ENCODE measurements around the gene CTTN. TPM values are rescaled to one million over a fixed set of nuclear protein-coding genes. Genes with fewer than 3 reads are reported as not detected.

The CTTN gene
- total and polyA plus RNA-seq, 2 of the 8 experiments (the other 6 are each of a cell fraction or from before 2014, with no cell fraction given), result 84.6 to 216 TPM

DNA sequence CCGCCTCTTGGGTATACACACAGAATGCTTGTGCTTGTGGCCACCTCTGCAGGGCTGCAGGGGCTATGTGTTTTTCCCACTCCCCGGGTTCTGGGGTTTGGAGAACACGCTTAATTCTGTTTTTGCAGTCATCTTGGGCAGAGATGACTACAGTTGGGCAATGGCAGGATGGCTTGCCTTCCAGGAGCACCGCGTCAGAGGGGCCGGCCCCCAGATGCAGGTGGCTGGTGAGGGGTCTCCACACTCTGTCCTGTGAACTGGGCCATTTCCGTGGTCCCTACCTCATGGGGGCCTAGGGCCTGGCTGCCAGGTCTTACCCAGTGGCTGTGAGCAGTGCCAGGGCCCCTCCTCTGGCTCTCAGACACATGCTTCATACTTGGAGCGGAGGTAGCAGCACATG, 68.3 kb downstream of the CTTN start:
- CTCF ChIA-PET (ENCODE audit: partially characterized antibody), result interaction anchor here (0.7 to 8.2 kb wide), 22 partner anchors 8 to 620 kb away, joined by 3 to 90 read pairs (median 6); no protein-coding TSS in a partner anchor
- H2BK12ac ChIP-seq (ENCODE audit: low read depth, low read length), result no peak overlapping the region
- TF ChIP-seq CREB1 (IDR thresholded peaks at IDR 0.05), result no peak

More for the DNA sequence above, 68.3 kb downstream of the CTTN start:
- Histone ChIP-seq H4K5ac (ENCODE audit: insufficient read length, low read depth, low read length) (no peak overlapping the region), H2BK120ac (replicated peaks; ENCODE audit: low read depth, low read length) (no peak overlapping the region), H2AK5ac (ENCODE audit: low read depth, low read length) (no peak overlapping the region), H3K56ac (replicated peaks; ENCODE audit: insufficient read length, low read depth, low read length) (no peak overlapping the region), H3K18ac (ENCODE audit: extremely low read depth, low read length) (no peak overlapping the region), H2BK5ac (ENCODE audit: low read depth, low read length) (no peak overlapping the region), H2BK15ac (ENCODE audit: low read length) (no peak overlapping the region), H2AFZ (ENCODE audit: low read length) (no peak overlapping the region), H3K79me2 (ENCODE audit: control insufficient read depth in 1 of 2, insufficient read depth in 2 of 2, low read length in 2 of 2) (no peaks in the 10 kb centered on the region), H3K4me3 (ENCODE audit: extremely low read depth in 1 of 4, insufficient read depth in 2 of 4, low read depth in 3 of 4, low read length in 4 of 4) (no peak overlapping the region), H4K91ac (replicated peaks; ENCODE audit: insufficient read length, low read length) (no peak overlapping the region), H3K14ac (ENCODE audit: insufficient read length) (no peak overlapping the region), H3K4me2 (ENCODE audit: insufficient read depth in 1 of 2, low read depth in 2 of 2, low read length in 2 of 2) (no peak overlapping the region), H4K20me1 (replicated peaks in 1 of 2; ENCODE audit: control insufficient read depth in 1 of 2, insufficient read depth in 2 of 2, low read length in 2 of 2) (no peaks in the 10 kb centered on the region), H3K9ac (replicated peaks in 1 of 4; ENCODE audit: extremely low read depth in 1 of 4, low read depth in 3 of 4, low read length in 3 of 4) (no peak overlapping the region), H3K27me3 (replicated peaks in 1 of 4; ENCODE audit: control insufficient read depth in 3 of 4, extremely low read depth in 1 of 4, insufficient read depth in 3 of 4, low read length in 3 of 4) (no peaks in the 10 kb centered on the region; a peak in 1 of 7 replicates), H3K9me3 (ENCODE audit: insufficient read depth in 2 of 2, low read depth in 1 of 2, low read length in 1 of 2) (peaks cover 0 to 3% of the 10 kb centered on the region in 2 experiments; a peak in 1 of 4 replicates), H3K79me1 (ENCODE audit: low read depth, low read length) (no peaks in the 10 kb centered on the region), H3K23ac (ENCODE audit: insufficient read length) (no peak overlapping the region), H3K27ac (ENCODE audit: low read depth, low read length) (no peak overlapping the region), H3K23me2 (ENCODE audit: low read depth, low read length) (no peaks in the 10 kb centered on the region; the same call in 1 of the 2 replicates), H4K8ac (ENCODE audit: extremely low read depth, insufficient read depth, low read length) (no peak overlapping the region), H3K4ac (replicated peaks; ENCODE audit: insufficient read length, low read depth, low read length) (no peak overlapping the region), H2BK20ac (ENCODE audit: low read length) (no peak overlapping the region), H3K36me3 (ENCODE audit: control insufficient read depth in 2 of 4, insufficient read depth in 4 of 4, low read length in 3 of 4) (no peaks in the 10 kb centered on the region), H3K4me1 (replicated peaks in 1 of 4; ENCODE audit: control insufficient read depth in 3 of 4, insufficient read depth in 4 of 4, low read length in 3 of 4) (peaks cover 0 to 4% (median under 1%) of the 10 kb centered on the region in 4 experiments; a peak in 3 of 7 replicates)
- no peak for FAIRE-seq
- DNase-seq (ENCODE audit: low read depth in 1 of 2, low spot score in 2 of 2), result no peak
- POLR2A ChIA-PET (ENCODE audit: partially characterized antibody), result interaction anchor here (1.0 to 1.1 kb wide), 2 partner anchors 33 to 330 kb away, joined by 3 read pairs; no protein-coding TSS in a partner anchor
- WGBS, 2 experiments (ENCODE audit: extremely low coverage in 1 of 2, insufficient coverage in 1 of 2, insufficient read length in 1 of 2, insufficient replicate concordance in 2 of 2, low coverage in 1 of 2, low lambda C conversion rate in 2 of 2, missing lambda C conversion rate in 1 of 2), result 88% methylated on average over 8 of the region's 8 CpGs; no CpG with 5 or more reads in 1 of the 2 experiments

Measured in H1 (cell line).